Activated T-cell treated with anti-CD3 and anti-CD28 coated beads, Interleukin-2, amount 50 U/mL, for 48 hours (primary cell): ENCODE measurements around the gene KRTAP10-11.
"Not testable (repeated sequence)": the region's sequence is repeated elsewhere in the genome, so short reads cannot be mapped to it uniquely, and the experiment has no call there.

ENCODE experiments used
- DNase-seq, 2 experiments: peaks; one replicate each; pipeline ENCODE4 v3.0.0-alpha.2; 2020

The KRTAP10-11 gene

GRCh38 chr21:44643741-44644310 is 2.4 kb upstream of the KRTAP10-11 start:
- DNase-seq: no peak

GRCh38 chr21:44644878-44645277 is 1.3 kb upstream of the KRTAP10-11 start:
- DNase-seq: no peak

GRCh38 chr21:44647222-44647552 is 973 bp downstream of the KRTAP10-11 start:
- DNase-seq: no peak

GRCh38 chr21:44648557-44649311 is 2.5 kb downstream of the KRTAP10-11 start:
- DNase-seq: peak in 1 of 2 experiments; percentile 8

GRCh38 chr21:44649521-44650100 is 3.4 kb downstream of the KRTAP10-11 start:
- no peak for DNase-seq

- no peak for DNase-seq
Observed at GRCh38 chr21:44650265-44650972, 4.2 kb downstream of the KRTAP10-11 start.

- DNase-seq: peak in 1 of 2 experiments; percentile 13
Observed at GRCh38 chr21:44650973-44651675, 4.9 kb downstream of the KRTAP10-11 start.

- DNase-seq: no peak
Observed at GRCh38 chr21:44653123-44653522, 6.9 kb downstream of the KRTAP10-11 start.

GRCh38 chr21:44653656-44654575 is 7.7 kb downstream of the KRTAP10-11 start:
- DNase-seq: no peak

DNA sequence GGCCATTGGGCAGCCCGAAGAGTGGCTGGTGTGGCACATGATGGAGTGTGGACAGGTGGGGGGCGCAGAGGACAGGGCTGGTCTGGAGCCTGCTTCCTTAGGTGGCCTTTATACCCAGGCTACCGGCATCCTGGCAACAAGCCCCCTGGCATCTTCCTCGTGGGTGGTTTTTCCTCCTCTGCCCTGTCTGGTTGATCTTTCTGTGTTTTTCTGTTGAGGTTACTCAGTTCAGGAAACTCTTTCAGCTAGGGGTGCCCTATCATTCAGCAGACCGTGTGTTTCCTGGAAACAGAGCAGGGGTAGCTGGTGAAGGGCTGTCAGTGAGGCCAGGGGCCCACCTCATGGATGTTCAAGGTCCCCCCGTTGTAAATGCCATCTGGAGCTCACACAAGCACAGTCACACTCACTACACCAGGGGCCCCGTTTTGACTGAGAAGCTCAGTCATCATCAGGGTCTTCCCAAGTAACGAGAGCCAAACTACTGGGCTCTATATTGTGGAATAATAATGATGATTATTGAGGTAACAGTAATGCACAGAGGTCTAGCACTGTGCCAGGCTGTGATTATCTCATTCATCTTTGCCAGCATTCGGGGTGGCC is 8.5 kb downstream of the KRTAP10-11 start, which contains the start of gene KRTAP12-4:
Gene KRTAP12-4, minus strand, starts transcription at position 84 of the 600 bp plus-strand sequence. Its CDS starts 45 bp downstream, at position 39.
- DNase-seq: no peak

DNA sequence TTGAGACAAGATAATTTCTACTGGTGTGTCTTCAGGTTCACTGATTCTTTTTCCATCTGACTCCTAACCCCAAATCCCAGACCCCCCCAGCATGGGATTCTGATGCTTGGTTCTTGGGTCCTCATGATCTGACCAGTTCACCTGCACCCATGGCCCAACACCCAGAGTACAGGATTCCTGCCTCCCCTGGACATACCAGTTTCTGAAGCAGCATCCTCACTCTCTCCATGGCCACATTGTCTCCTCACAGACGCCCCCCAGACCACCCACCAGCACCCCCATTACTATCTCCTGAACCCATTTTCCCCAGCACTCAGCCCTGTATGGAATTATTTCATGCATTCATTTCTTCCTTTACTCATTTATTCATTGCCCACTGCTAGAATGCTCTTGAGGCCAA is 10.7 kb downstream of the KRTAP10-11 start:
- no peak for DNase-seq

DNA sequence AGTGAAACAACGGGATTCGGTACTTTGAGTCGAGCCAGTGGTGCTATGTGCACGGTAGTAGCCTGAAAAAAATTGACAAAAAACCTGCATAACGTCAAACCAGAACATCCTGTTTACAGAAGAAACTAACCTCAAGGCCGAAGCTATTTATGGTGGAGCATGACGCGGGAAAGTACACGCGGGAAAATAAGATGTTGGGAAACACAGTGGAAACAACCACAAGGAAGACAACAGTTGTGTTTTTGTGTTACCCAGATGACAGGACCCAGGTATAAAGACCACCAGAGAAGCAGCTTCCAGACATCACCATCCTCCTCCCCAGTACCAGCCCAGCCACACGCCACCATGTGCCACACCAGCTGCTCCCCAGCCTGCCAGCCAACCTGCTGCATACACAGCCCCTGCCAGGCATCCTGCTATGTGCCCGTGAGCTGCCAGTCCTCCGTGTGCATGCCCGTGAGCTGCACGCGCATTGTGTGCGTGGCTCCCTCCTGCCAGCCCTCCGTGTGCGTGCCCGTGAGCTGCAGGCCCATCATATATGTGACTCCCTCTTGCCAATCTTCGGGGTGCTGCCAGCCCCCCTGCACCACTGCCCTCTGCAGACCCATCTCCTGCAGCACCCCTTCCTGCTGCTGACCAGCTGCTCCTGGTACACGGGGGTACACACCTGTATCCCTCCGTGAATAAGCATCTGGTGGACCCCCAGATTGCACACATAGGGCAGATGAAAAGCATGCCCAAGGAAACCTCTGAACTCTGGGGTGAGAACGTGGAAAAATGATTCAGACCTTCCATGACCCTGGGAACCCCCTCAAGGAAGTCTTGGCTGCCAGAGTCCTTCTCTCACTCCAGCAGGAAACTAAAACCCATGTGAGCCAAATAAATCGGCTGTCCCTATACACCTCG is 11.7 kb downstream of the KRTAP10-11 start, which contains the start of gene KRTAP12-3:
Gene KRTAP12-3, plus strand, starts transcription at position 298 of the 906 bp plus-strand sequence. Its CDS starts 48 bp downstream, at position 346.
- DNase-seq: no peak

DNA sequence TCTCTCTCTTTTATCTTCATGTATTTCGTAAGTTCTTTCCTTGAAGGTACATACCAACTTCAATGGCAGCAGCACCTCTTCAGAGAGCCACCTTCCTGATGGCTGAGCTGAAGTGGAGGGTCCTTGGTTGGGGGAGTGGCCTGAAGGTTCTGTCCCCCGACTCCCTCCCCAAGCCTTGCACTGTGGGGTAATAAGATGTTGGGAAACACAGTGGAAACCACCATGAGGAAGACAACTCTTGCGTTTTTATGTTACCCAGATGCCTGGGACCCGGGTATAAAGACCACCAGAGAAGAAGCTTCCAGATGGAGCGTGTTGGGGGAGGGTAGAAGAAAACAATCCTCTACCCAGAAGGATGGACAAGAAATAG is 12.3 kb downstream of the KRTAP10-11 start:
- no peak for DNase-seq

- no peak for DNase-seq
Observed at GRCh38 chr21:44658913-44659595, 12.8 kb downstream of the KRTAP10-11 start.

DNA sequence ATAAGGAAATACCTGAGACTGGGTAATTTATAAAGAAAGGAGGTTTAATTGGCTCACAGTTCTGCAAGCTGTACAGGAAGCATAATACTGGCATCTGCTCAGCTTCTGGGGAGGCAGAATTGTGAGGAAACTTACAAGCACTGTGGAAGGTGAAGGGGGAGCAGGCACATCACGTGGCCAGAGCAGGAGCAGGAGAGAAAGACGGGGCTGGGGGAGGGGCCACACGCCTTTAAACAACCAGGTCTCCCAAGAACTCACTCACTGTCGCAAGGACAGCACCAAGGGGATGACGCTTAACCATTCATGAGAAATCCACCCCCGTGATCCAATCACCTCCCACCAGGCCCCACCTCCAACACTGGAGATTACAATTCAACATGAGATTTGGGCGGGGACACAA is 15.4 kb downstream of the KRTAP10-11 start:
- not testable (repeated sequence) for DNase-seq

GRCh38 chr21:44664691-44665090 is 18.5 kb downstream of the KRTAP10-11 start:
- no peak for DNase-seq

DNA sequence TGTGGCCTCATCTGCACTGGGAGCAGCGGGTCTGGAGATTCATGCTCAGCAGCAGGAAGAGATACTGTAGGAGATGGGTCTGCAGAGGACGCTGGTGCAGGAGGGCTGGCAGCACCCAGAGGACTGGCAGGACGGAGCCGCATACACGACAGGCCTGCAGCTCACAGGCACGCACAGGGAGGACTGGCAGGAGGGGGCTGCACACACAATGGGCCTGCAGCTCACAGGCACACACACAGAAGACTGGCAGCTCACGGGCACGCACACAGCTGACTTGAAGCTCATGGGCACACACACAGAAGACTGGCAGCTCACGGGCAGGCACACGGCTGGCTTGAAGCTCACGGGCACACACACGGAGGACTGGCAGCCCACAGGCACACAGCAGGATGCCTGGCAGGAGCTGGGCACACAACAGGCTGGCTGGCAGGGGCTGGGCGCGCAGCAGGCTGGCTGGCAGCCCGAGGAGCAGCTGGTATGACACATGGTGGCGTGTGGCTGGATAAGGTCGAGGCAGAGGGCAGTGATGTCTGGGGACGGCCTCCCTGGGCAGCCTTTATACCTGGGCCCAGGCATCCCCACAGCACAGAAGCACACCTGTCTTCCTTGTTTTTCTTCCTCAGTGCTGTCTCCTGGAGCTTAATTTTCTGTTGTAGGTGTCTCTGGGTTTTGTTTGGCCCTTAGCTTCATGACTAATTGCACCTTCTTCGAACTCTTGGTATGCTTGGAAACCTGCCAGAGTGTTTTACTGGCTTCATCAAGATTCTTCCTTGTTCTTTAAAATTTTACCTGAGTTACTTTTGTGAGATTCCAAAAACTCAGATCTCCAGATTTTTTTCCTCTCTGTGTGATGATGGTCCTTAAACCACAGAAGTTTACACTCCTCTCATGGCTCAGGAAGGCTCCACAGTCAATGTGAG is 20.4 kb downstream of the KRTAP10-11 start, which contains the start of gene KRTAP12-2:
Gene KRTAP12-2, minus strand, starts transcription at position 527 of the 920 bp plus-strand sequence. Its CDS starts 41 bp downstream, at position 486.
- no peak for DNase-seq

DNA sequence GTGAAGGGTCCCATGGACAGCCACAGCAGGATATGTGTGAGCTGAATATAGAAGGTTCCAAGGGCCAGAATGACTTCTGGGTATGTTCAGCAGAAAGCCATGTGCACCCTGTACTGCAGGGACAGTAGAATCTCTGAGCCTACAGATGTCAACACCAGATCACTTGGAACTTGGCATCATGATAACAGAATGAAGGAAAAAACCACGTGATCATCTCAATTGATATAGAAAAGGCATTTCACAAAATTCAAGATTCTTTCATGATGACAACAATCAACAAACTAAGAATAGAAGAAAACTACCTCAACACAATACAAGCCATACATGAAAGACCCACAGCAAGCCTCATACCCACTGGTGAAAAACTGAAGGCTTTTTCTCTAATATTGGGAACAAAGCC is 21.4 kb downstream of the KRTAP10-11 start:
- no peak for DNase-seq
